Uterus (tissue), 2 donors: ENCODE data around the gene VKORC1.

Experiments
- POLR2A ChIP-seq, 2 donors: fragments of 450-650 bp; IDR thresholded peaks; one replicate each; pipeline ENCODE4 v1.6.1; 2016; ENCODE audit warnings: antibody characterized with exemption in 2 of 2, mild to moderate bottlenecking in 1 of 2, moderate library complexity in 1 of 2
- TF ChIP-seq, protein P1 (sequence below), 4 experiments: fragments of 200-600 bp in 2 of 4; fragments of 450-650 bp in 2 of 4; sonication (generic) in 2 of 4; IDR thresholded peaks; one replicate each; pipeline ENCODE4 v1.5.1; 2016 to 2019; ENCODE audit warnings: antibody characterized with exemption in 4 of 4, mild to moderate bottlenecking in 2 of 4, moderate library complexity in 1 of 4

GRCh38 chr16:31094424-31095120, at the start of gene VKORC1:
- TF ChIP-seq, protein P1, sequence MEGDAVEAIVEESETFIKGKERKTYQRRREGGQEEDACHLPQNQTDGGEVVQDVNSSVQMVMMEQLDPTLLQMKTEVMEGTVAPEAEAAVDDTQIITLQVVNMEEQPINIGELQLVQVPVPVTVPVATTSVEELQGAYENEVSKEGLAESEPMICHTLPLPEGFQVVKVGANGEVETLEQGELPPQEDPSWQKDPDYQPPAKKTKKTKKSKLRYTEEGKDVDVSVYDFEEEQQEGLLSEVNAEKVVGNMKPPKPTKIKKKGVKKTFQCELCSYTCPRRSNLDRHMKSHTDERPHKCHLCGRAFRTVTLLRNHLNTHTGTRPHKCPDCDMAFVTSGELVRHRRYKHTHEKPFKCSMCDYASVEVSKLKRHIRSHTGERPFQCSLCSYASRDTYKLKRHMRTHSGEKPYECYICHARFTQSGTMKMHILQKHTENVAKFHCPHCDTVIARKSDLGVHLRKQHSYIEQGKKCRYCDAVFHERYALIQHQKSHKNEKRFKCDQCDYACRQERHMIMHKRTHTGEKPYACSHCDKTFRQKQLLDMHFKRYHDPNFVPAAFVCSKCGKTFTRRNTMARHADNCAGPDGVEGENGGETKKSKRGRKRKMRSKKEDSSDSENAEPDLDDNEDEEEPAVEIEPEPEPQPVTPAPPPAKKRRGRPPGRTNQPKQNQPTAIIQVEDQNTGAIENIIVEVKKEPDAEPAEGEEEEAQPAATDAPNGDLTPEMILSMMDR (IDR thresholded peaks at IDR 0.05): peak in 1 of 4 experiments; percentile 35
- TF ChIP-seq POLR2A (IDR thresholded peaks at IDR 0.05): peak; percentile 60
